ENCODE results near the gene GIT2. TPM values are rescaled to one million over a fixed set of nuclear protein-coding genes. Genes with fewer than 3 reads are reported as not detected.
A peak's percentile ranks its signal among the peaks of the same experiment; 100 is the strongest.
"Not testable (repeated sequence)": the region's sequence is repeated elsewhere in the genome, so short reads cannot be mapped to it uniquely, and the experiment has no call there.

GIT2 gene
- total RNA-seq, 4 donors from 2014 or later, result 25.3 to 64.0 (median 44.0) TPM

- WGBS, 2 donors (ENCODE audit: low coverage in 1 of 2), result 73 to 98% methylated on average over 9 to 13 of the region's 13 CpGs
- Histone ChIP-seq H3K27me3 (no peaks in the 10 kb centered on the region), H3K4me3 (no peak overlapping the region), H3K27ac (peak overlapping the region in 2 of 4 donors; percentile 22 to 59), H3K36me3 (peaks cover 0 to 28% (median 6%) of the 10 kb centered on the region in 4 donors), H3K9me3 (no peaks in the 10 kb centered on the region), H3K4me1 (peaks cover 0 to 16% (median 0%) of the 10 kb centered on the region in 4 donors)
- peak; percentile 35 for DNase-seq
- TF ChIP-seq EP300 (IDR thresholded peaks at IDR 0.05; ENCODE audit: low read depth) (no peak), POLR2A (IDR thresholded peaks at IDR 0.05) (no peak)
- TF ChIP-seq, protein P1, sequence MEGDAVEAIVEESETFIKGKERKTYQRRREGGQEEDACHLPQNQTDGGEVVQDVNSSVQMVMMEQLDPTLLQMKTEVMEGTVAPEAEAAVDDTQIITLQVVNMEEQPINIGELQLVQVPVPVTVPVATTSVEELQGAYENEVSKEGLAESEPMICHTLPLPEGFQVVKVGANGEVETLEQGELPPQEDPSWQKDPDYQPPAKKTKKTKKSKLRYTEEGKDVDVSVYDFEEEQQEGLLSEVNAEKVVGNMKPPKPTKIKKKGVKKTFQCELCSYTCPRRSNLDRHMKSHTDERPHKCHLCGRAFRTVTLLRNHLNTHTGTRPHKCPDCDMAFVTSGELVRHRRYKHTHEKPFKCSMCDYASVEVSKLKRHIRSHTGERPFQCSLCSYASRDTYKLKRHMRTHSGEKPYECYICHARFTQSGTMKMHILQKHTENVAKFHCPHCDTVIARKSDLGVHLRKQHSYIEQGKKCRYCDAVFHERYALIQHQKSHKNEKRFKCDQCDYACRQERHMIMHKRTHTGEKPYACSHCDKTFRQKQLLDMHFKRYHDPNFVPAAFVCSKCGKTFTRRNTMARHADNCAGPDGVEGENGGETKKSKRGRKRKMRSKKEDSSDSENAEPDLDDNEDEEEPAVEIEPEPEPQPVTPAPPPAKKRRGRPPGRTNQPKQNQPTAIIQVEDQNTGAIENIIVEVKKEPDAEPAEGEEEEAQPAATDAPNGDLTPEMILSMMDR (IDR thresholded peaks at IDR 0.05), result no peak
- intact Hi-C loops (cut with DNase I; ENCODE audit: low total_unique reads), result no loop called here
- in situ Hi-C loops (cut with MboI; ENCODE audit: low pct_ligation_motif_present in 1 of 4, low pct_unique_long_range_greater_than_20kb in 1 of 4, low sequenced_read_pairs in 3 of 4), result no loop called here
Observed at GRCh38 chr12:110010853-110011723, 14.9 kb upstream of the GIT2 start.

- in situ Hi-C loops (cut with MboI; ENCODE audit: low pct_ligation_motif_present in 1 of 4, low pct_unique_long_range_greater_than_20kb in 1 of 4, low sequenced_read_pairs in 3 of 4); H3K9me3 ChIP-seq; H3K27me3 ChIP-seq; H3K4me3 ChIP-seq; intact Hi-C loops (cut with DNase I; ENCODE audit: low total_unique reads); DNase-seq; H3K27ac ChIP-seq: not testable (repeated sequence)
- Histone ChIP-seq H3K4me1 (peaks cover 5 to 35% (median 10%) of the 10 kb centered on the region in 4 donors), H3K36me3 (peaks cover 0 to 16% (median 3%) of the 10 kb centered on the region in 4 donors)
- 82 to 93% methylated on average over 12 to 15 of the region's 15 CpGs for WGBS, 2 donors (ENCODE audit: low coverage in 1 of 2)
Observed at GRCh38 chr12:110008681-110009398, 12.7 kb upstream of the GIT2 start.

- TF ChIP-seq, protein P1 (IDR thresholded peaks at IDR 0.05), result no peak
- TF ChIP-seq EP300 (IDR thresholded peaks at IDR 0.05; ENCODE audit: low read depth) (no peak), POLR2A (IDR thresholded peaks at IDR 0.05) (no peak), POLR2AphosphoS5 (IDR thresholded peaks at IDR 0.05) (no peak)
- peaks cover 0 to 7% (median 0%) of the 10 kb centered on the region in 4 donors for H3K36me3 ChIP-seq
- H3K4me1 ChIP-seq, result peaks cover 6 to 45% (median 15%) of the 10 kb centered on the region in 4 donors
- no peaks in the 10 kb centered on the region for H3K27me3 ChIP-seq
- no peaks in the 10 kb centered on the region for H3K9me3 ChIP-seq
- no peak for DNase-seq
- H3K27ac ChIP-seq, result no peak overlapping the region
- no peak overlapping the region for H3K4me3 ChIP-seq
- in situ Hi-C loops (cut with MboI; ENCODE audit: low pct_ligation_motif_present in 1 of 4, low pct_unique_long_range_greater_than_20kb in 1 of 4, low sequenced_read_pairs in 3 of 4) (no loop called here), intact Hi-C loops (cut with DNase I; ENCODE audit: low total_unique reads) (no loop called here)
Observed at GRCh38 chr12:110007881-110008280, 11.7 kb upstream of the GIT2 start.

DNA sequence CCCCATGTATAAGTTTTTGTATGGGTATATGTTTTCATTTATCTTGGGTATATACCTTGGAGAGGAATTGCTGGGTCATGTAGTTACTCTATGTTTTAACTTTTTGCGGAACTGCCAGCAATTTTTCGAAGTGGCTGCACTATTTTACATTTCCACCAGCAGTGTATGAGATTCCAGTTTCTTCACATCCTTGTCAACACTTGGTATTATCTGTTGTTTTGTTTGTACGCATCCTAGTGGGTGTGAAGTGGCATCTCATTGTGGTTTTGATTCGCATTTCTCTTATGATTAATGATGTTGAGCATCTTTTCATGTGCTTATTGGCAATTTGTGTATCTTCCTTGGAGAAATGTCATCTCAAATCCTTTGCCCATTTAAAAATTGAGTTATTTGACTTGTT is 9.9 kb upstream of the GIT2 start:
- in situ Hi-C loops (cut with MboI; ENCODE audit: low pct_ligation_motif_present in 1 of 4, low pct_unique_long_range_greater_than_20kb in 1 of 4, low sequenced_read_pairs in 3 of 4) (no loop called here), intact Hi-C loops (cut with DNase I; ENCODE audit: low total_unique reads) (no loop called here)
- Histone ChIP-seq H3K36me3 (no peaks in the 10 kb centered on the region), H3K4me3 (no peak overlapping the region), H3K27ac (no peak overlapping the region), H3K27me3 (no peaks in the 10 kb centered on the region), H3K9me3 (no peaks in the 10 kb centered on the region), H3K4me1 (peaks cover 6 to 52% (median 27%) of the 10 kb centered on the region in 4 donors)
- DNase-seq, result no peak
- 95 to 100% methylated on average over 2 to 4 of the region's 4 CpGs for WGBS, 2 donors (ENCODE audit: low coverage in 1 of 2)
- TF ChIP-seq, protein P1 (IDR thresholded peaks at IDR 0.05), result no peak
- TF ChIP-seq POLR2AphosphoS5 (IDR thresholded peaks at IDR 0.05) (no peak), EP300 (IDR thresholded peaks at IDR 0.05; ENCODE audit: low read depth) (no peak), POLR2A (IDR thresholded peaks at IDR 0.05) (no peak)

Measured in transverse colon (tissue), 4 donors.